Measurements from ENCODE around the gene RELA. TPM values are rescaled to one million over a fixed set of nuclear protein-coding genes. Genes with fewer than 3 reads are reported as not detected.

RELA gene
- total and polyA plus RNA-seq, 2 donors (not counting 1 experiment from before 2014, with no cell fraction given) = 124 to 154 TPM

- DNase-seq (no peak), ATAC-seq (ENCODE audit: low read depth) (no peak)
- TF ChIP-seq, protein P1, sequence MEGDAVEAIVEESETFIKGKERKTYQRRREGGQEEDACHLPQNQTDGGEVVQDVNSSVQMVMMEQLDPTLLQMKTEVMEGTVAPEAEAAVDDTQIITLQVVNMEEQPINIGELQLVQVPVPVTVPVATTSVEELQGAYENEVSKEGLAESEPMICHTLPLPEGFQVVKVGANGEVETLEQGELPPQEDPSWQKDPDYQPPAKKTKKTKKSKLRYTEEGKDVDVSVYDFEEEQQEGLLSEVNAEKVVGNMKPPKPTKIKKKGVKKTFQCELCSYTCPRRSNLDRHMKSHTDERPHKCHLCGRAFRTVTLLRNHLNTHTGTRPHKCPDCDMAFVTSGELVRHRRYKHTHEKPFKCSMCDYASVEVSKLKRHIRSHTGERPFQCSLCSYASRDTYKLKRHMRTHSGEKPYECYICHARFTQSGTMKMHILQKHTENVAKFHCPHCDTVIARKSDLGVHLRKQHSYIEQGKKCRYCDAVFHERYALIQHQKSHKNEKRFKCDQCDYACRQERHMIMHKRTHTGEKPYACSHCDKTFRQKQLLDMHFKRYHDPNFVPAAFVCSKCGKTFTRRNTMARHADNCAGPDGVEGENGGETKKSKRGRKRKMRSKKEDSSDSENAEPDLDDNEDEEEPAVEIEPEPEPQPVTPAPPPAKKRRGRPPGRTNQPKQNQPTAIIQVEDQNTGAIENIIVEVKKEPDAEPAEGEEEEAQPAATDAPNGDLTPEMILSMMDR (IDR thresholded peaks at IDR 0.05) = no peak
- no peak for TF ChIP-seq EZH2 (IDR thresholded peaks at IDR 0.05; ENCODE audit: borderline replicate concordance, insufficient read depth, low read depth, low read length, poor library complexity, severe bottlenecking)
- no peaks in the 10 kb centered on the region for H3K9me3 ChIP-seq (ENCODE audit: control extremely low read depth in 1 of 3, control insufficient read depth in 2 of 3, insufficient read depth in 1 of 3, low read length in 2 of 3)
- ChIA-PET POLR2A (interaction anchor here (0.5 kb wide), 1 partner anchor 8 kb away, joined by 5 read pairs; no protein-coding TSS in a partner anchor), CTCF (interaction anchor here (0.7 kb wide), 1 partner anchor 170 kb away, joined by 3 read pairs; no protein-coding TSS in a partner anchor)
- intact Hi-C loops (cut with micrococcal nuclease) = no loop called here
- WGBS (ENCODE audit: insufficient coverage) = 93% methylated on average over 3 of the region's 5 CpGs
- H3K27me3 Mint-ChIP-seq = peaks cover 4% of the 10 kb centered on the region
- no peak overlapping the region for H3K4me3 ChIP-seq (ENCODE audit: control extremely low read depth in 1 of 5, extremely low read depth in 1 of 5, insufficient read depth in 1 of 5, low read depth in 2 of 5, low read length in 4 of 5)
- no peaks in the 10 kb centered on the region for H3K9me3 Mint-ChIP-seq (ENCODE audit: insufficient read depth)
- no peak overlapping the region for H3K4me3 Mint-ChIP-seq
- H2AFZ ChIP-seq (ENCODE audit: insufficient read depth, low read depth, low read length, poor library complexity, severe bottlenecking) = no peak overlapping the region
- H3K27me3 ChIP-seq (replicated peaks in 1 of 4; ENCODE audit: control extremely low read depth in 1 of 4, control insufficient read depth in 3 of 4, insufficient read depth in 4 of 4, low read length in 3 of 4) = no peaks in the 10 kb centered on the region
- H3K4me1 ChIP-seq (ENCODE audit: control insufficient read depth in 2 of 2, insufficient read depth in 2 of 2, low read length in 2 of 2) = no peaks in the 10 kb centered on the region
- H4K20me1 ChIP-seq (ENCODE audit: control insufficient read depth, insufficient read depth, low read length, poor library complexity, severe bottlenecking) = no peaks in the 10 kb centered on the region
- H3K4me1 Mint-ChIP-seq = no peaks in the 10 kb centered on the region
- no peaks in the 10 kb centered on the region for H3K36me3 ChIP-seq (replicated peaks in 1 of 2; ENCODE audit: control extremely low read depth in 1 of 2, control insufficient read depth in 1 of 2, extremely low read depth in 1 of 2, insufficient read depth in 2 of 2, low read length in 1 of 2)
- no peak overlapping the region for H3K27ac ChIP-seq (ENCODE audit: low read length in 2 of 2)
- H3K9ac ChIP-seq (ENCODE audit: low read length) = no peak overlapping the region
- H3K4me2 ChIP-seq (replicated peaks; ENCODE audit: low read depth, low read length, poor library complexity, severe bottlenecking) = no peak overlapping the region
- no peaks in the 10 kb centered on the region for H3K79me2 ChIP-seq (ENCODE audit: control insufficient read depth, insufficient read depth, low read length)
- H3K27ac Mint-ChIP-seq = no peak overlapping the region
These were observed 17.6 kb upstream of the RELA start for GRCh38 chr11:65680192-65680743.

DNA sequence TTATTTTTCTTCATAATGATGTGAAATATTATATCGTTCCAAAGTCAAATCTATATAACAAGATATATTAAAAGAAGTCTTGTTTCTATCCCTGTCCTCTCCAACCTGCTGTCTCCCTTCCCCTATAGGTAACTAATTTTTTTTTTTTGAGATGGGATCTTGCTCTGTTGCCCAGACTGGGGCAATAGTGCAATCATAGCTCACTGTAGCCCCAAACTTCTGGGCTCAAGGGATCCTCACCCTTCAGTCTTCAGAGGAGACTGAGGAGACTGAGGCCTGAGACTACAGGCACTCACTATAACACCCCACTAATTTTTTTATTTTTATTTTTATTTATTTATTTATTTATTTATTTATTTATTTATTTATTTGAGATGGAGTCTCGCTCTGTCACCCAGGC lies 10.3 kb upstream of the RELA start:
- Mint-ChIP-seq H3K9me3 (ENCODE audit: insufficient read depth) (no peaks in the 10 kb centered on the region), H3K4me1 (no peaks in the 10 kb centered on the region), H3K27ac (no peak overlapping the region), H3K4me3 (no peak overlapping the region), H3K27me3 (no peaks in the 10 kb centered on the region)
- H3K36me3 ChIP-seq (replicated peaks in 1 of 2; ENCODE audit: control extremely low read depth in 1 of 2, control insufficient read depth in 1 of 2, extremely low read depth in 1 of 2, insufficient read depth in 2 of 2, low read length in 1 of 2) = no peaks in the 10 kb centered on the region
- intact Hi-C loops (cut with micrococcal nuclease) = no loop called here
- no peaks in the 10 kb centered on the region for H3K4me1 ChIP-seq (ENCODE audit: control insufficient read depth in 2 of 2, insufficient read depth in 2 of 2, low read length in 2 of 2)
- H3K27me3 ChIP-seq (replicated peaks in 1 of 4; ENCODE audit: control extremely low read depth in 1 of 4, control insufficient read depth in 3 of 4, insufficient read depth in 4 of 4, low read length in 3 of 4) = no peaks in the 10 kb centered on the region
- ATAC-seq (ENCODE audit: low read depth) (no peak), DNase-seq (no peak)
- H3K4me2 ChIP-seq (replicated peaks; ENCODE audit: low read depth, low read length, poor library complexity, severe bottlenecking) = no peak overlapping the region
- no peak overlapping the region for H3K4me3 ChIP-seq (ENCODE audit: control extremely low read depth in 1 of 5, extremely low read depth in 1 of 5, insufficient read depth in 1 of 5, low read depth in 2 of 5, low read length in 4 of 5)
- TF ChIP-seq, protein P1 (IDR thresholded peaks at IDR 0.05) = no peak
- TF ChIP-seq EZH2 (IDR thresholded peaks at IDR 0.05; ENCODE audit: borderline replicate concordance, insufficient read depth, low read depth, low read length, poor library complexity, severe bottlenecking) = no peak
- no peak overlapping the region for H3K9ac ChIP-seq (ENCODE audit: low read length)
- no peaks in the 10 kb centered on the region for H4K20me1 ChIP-seq (ENCODE audit: control insufficient read depth, insufficient read depth, low read length, poor library complexity, severe bottlenecking)
- CTCF ChIA-PET = no interaction called here
- no peak overlapping the region for H2AFZ ChIP-seq (ENCODE audit: insufficient read depth, low read depth, low read length, poor library complexity, severe bottlenecking)
- H3K27ac ChIP-seq (ENCODE audit: low read length in 2 of 2) = no peak overlapping the region
- H3K9me3 ChIP-seq (ENCODE audit: control extremely low read depth in 1 of 3, control insufficient read depth in 2 of 3, insufficient read depth in 1 of 3, low read length in 2 of 3) = no peaks in the 10 kb centered on the region
- H3K79me2 ChIP-seq (ENCODE audit: control insufficient read depth, insufficient read depth, low read length) = peaks cover 13% of the 10 kb centered on the region
- no CpG with 5 or more reads among the region's 2 CpGs for WGBS (ENCODE audit: insufficient coverage)
- POLR2A ChIA-PET = no interaction called here

Data from B cell (primary cell).